GM12872 (cell line): Measurements from ENCODE around the gene TMEM82.

Experiments used
- CTCF ChIP-seq: IDR thresholded peaks from 3 replicates; pipeline ENCODE4 v1.5.1; 2011; ENCODE audit warnings: low read depth, mild to moderate bottlenecking, low read length, moderate library complexity; ENCODE audit not compliant: insufficient read depth

Gene TMEM82

GRCh38 chr1:15758953-15759661 is 16.8 kb downstream of the TMEM82 start:
- TF ChIP-seq CTCF = no peak

- no peak for TF ChIP-seq CTCF
These were observed 18.4 kb downstream of the TMEM82 start for GRCh38 chr1:15760520-15761211.

- no peak for TF ChIP-seq CTCF
These were observed 19.2 kb downstream of the TMEM82 start for GRCh38 chr1:15761366-15762128.

- TF ChIP-seq CTCF = no peak
These were observed 20.2 kb downstream of the TMEM82 start for GRCh38 chr1:15762546-15762945.

GRCh38 chr1:15764269-15764764 is 22.0 kb downstream of the TMEM82 start:
- no peak for TF ChIP-seq CTCF

GRCh38 chr1:15764890-15765289 is 22.6 kb downstream of the TMEM82 start:
- no peak for TF ChIP-seq CTCF
